Measurements from ENCODE around the gene KIF2C.

DNA sequence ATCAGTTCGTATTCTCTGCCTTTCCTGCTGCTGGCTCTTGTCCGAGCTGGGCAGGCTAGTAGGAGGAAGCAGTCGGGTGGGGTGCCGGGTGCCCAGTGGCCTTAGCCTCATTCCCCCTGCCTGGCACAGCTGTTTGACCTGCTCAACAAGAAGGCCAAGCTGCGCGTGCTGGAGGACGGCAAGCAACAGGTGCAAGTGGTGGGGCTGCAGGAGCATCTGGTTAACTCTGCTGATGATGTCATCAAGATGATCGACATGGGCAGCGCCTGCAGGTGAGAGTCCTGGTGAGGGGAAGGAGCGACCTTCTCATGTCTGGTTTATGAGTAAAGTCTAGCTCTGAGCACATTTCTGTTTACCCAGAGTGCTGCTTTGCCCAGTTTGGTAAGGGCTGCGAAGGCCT lies 19.4 kb downstream of the KIF2C start:
- TF ChIP-seq, protein P1, sequence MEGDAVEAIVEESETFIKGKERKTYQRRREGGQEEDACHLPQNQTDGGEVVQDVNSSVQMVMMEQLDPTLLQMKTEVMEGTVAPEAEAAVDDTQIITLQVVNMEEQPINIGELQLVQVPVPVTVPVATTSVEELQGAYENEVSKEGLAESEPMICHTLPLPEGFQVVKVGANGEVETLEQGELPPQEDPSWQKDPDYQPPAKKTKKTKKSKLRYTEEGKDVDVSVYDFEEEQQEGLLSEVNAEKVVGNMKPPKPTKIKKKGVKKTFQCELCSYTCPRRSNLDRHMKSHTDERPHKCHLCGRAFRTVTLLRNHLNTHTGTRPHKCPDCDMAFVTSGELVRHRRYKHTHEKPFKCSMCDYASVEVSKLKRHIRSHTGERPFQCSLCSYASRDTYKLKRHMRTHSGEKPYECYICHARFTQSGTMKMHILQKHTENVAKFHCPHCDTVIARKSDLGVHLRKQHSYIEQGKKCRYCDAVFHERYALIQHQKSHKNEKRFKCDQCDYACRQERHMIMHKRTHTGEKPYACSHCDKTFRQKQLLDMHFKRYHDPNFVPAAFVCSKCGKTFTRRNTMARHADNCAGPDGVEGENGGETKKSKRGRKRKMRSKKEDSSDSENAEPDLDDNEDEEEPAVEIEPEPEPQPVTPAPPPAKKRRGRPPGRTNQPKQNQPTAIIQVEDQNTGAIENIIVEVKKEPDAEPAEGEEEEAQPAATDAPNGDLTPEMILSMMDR (conservative IDR thresholded peaks at IDR 0.05; ENCODE audit: low read depth, low read length) = no peak
- TF ChIP-seq EZH2 (IDR thresholded peaks at IDR 0.05; ENCODE audit: low read length, unreplicated experiment) = no peak
